GM18526 (cell line): Measurements from ENCODE around the gene JSRP1.

Experiments used
- POLR2A ChIP-seq: IDR thresholded peaks from 3 replicates; pipeline ENCODE4 v1.6.1; 2011; ENCODE audit not compliant: insufficient read length; ENCODE audit errors: extremely low read depth

JSRP1 gene

GRCh38 chr19:2225415-2226050 is 30.7 kb downstream of the JSRP1 start:
- TF ChIP-seq POLR2A = no peak

DNA sequence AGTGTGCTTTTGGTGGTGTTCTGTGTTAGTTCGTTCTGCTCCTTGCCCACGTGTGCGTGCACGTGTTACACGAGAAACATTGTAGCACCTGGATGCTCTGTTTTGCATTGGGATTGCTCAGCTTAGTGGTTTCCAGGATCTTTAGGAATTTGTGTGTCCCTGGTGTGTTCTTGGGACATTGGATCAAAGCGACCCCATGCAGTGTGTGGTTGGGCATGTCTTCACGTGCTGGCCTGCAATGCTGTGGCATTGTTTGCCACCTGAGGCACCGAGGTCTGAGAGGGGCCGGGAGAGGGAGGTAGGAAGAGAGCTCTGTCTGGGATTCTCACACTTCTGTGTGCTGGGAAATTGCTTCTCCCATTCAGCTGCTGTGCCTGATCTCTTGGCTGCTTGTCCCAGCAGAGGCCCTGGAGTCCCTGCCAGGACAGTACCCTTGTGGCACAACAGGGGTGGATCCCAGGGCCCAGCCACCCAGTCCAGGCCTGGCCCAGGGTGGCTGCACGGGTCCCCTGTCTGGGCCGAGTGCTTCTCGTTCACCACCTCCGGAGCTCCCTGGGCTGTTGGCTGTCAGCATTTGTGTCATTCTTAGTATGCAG is 31.4 kb downstream of the JSRP1 start:
- no peak for TF ChIP-seq POLR2A

- no peak for TF ChIP-seq POLR2A
These were observed 32.3 kb downstream of the JSRP1 start for GRCh38 chr19:2223959-2224358.

- TF ChIP-seq POLR2A = no peak
These were observed 32.8 kb downstream of the JSRP1 start for GRCh38 chr19:2223391-2223790.

GRCh38 chr19:2221918-2222317 is 34.3 kb downstream of the JSRP1 start:
- TF ChIP-seq POLR2A = no peak

DNA sequence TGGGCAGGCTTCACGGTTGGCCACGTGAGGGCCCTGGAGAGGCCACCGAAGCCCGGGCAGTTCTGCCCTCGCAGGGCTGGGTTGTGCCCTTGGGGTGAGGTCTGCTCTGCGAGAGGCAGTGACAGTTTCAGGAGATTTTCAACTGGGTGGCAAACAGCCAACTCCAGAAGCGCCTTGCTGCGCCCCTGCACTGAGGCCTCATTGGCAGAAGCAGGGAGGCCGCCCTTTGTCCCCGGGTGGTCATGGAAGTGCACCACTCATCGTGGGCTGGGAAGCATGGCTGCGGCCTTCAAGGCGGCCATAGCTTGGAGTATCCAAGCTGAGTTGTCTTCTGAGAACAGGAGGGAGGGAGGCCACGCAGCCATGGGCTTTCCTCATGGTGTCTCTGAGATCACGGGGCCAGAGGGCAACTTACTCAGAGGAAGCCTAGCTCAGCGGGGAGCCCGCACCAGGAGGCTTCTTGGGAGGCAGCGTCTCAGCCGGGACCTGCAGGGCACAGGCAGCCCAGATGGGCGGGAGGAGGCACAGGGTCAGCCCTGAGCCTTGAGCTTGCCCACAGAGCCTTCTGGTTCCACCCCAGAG is 34.9 kb downstream of the JSRP1 start:
- TF ChIP-seq POLR2A = no peak

GRCh38 chr19:2219726-2220125 is 36.5 kb downstream of the JSRP1 start:
- no peak for TF ChIP-seq POLR2A

DNA sequence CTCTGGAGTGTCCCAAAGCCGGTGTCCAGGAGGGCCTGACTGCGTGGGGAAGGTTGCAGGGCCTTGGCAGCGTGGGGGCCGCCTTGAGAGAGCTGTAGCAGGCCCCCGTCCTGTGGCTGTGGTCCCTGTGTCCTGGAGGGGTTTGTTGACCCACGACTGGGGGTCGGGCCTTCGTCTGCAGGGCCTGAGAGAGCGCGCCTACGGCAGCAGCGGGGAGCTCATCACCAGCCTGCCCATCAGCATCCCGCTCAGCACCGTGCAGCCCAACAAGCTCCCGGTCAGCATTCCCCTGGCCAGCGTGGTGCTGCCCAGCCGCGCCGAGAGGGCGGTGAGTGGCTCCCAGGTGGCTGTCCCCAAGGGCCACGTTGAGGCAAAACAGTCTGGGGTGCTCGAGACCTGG is 38.6 kb downstream of the JSRP1 start:
- no peak for TF ChIP-seq POLR2A

- TF ChIP-seq POLR2A = no peak
These were observed 39.6 kb downstream of the JSRP1 start for GRCh38 chr19:2216361-2217225.

GRCh38 chr19:2215281-2215751 is 40.9 kb downstream of the JSRP1 start:
- TF ChIP-seq POLR2A = no peak

- TF ChIP-seq POLR2A = no peak
These were observed 42.0 kb downstream of the JSRP1 start for GRCh38 chr19:2214251-2214650.

DNA sequence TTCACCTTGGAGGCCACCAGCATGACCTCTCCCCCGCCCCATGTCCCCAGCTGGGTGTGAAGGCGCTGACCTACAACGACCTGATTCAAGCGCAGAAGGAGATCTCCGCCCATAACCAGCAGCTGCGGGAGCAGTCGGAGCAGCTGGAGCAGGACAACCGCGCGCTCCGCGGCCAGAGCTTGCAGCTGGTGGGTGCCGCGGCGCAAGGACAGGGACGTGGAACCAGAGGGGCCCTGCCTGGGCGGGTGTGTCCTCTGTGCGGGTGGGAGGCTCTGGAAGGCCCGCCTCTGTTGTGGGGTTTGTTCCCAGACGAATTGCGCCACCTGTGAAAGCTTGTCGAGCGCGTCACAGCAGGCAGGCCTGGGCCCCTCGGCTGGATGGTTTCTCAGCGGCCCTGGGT is 42.4 kb downstream of the JSRP1 start:
- no peak for TF ChIP-seq POLR2A

DNA sequence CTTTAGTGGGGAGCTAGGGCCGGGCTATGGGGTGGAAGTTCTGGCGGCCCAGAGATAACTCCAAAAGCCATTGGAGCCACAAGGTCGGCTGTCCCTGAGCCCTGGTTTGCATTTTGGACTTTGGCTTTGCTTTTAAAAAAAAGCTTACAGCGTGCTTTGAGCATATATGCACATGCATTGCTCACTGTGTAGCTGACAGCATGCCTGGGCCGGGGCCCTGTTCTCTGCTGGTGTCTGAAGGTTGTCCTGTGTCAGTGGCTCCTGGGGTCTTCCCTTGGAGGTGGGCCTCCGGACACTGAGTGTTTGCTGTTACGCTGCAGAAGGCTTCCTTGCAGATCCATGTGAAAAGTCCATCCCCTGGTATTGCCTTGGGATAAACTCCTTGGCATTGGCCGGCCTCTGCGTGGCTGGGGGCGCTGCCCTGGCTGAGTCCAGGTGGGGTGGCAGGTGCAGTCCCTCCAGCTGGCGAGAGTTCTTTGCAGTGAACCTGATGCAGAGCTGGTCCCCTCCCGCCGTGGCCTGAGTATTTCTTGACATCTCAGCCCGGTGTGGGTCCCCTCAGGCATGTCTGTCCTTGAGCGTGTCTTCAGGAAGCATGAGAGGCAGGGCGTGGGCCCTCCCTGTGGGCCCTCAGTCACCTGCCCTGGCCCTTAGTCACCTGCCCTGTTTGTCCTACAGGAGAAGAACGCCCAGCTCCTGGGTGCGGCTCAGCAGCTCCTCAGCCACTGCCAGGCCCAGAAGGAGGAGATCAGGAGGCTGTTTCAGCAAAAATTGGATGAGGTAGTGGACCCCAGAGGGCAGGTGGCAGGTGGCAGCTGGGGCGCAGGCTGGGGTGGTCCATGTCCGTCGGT is 43.1 kb downstream of the JSRP1 start:
- no peak for TF ChIP-seq POLR2A

GRCh38 chr19:2210987-2211740 is 45.1 kb downstream of the JSRP1 start:
- no peak for TF ChIP-seq POLR2A
